OCI-LY1 (cell line): ENCODE measurements around the gene EDEM2.

Experiments used
- EZH2 ChIP-seq: fragments of 200-600 bp; sonication (generic), shearing (Covaris generic); IDR thresholded peaks from 2 replicates; pipeline ENCODE4 v1.8.0; 2017; ENCODE audit warnings: borderline replicate concordance, mixed run types, mild to moderate bottlenecking, antibody characterized with exemption, low read length, moderate library complexity, mixed read lengths
- TF ChIP-seq, protein P1 (sequence below): fragments of 200-600 bp; sonication (generic), shearing (Covaris generic); IDR thresholded peaks from 2 replicates; pipeline ENCODE4 v1.5.1; 2017; ENCODE audit warnings: mild to moderate bottlenecking, antibody characterized with exemption, low read length, moderate library complexity, mixed read lengths

DNA sequence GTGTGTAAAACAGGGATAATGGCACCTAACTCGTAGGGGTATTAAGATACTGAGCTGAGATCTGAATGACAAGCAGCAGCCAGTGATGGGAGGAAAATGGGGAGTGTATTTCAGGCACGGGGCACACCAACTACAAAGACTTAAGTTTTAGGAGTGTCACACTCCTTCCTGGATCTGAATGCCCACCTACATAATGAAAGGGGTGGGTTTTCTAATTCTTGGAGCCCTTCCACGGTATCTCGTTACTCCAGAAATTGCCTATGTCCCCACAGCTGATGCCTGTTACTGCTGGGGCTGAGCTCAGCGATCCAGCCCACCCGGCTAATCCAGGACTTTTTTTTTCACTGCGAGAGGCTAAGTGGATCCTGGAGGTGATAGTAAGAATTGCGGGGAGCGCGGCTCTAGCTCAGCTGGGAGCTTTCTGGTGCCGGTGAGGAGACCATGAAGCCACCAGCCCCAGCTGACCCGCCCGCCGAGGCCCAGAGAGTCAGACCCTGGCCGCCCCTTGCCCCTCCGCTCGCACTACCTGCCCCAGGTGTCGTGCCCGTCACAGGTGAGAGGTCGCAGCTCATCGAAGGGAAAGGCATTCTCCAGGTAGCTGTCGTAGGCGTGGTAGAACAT lies 727 bp downstream of the EDEM2 start:
- TF ChIP-seq, protein P1, sequence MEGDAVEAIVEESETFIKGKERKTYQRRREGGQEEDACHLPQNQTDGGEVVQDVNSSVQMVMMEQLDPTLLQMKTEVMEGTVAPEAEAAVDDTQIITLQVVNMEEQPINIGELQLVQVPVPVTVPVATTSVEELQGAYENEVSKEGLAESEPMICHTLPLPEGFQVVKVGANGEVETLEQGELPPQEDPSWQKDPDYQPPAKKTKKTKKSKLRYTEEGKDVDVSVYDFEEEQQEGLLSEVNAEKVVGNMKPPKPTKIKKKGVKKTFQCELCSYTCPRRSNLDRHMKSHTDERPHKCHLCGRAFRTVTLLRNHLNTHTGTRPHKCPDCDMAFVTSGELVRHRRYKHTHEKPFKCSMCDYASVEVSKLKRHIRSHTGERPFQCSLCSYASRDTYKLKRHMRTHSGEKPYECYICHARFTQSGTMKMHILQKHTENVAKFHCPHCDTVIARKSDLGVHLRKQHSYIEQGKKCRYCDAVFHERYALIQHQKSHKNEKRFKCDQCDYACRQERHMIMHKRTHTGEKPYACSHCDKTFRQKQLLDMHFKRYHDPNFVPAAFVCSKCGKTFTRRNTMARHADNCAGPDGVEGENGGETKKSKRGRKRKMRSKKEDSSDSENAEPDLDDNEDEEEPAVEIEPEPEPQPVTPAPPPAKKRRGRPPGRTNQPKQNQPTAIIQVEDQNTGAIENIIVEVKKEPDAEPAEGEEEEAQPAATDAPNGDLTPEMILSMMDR = no peak
- TF ChIP-seq EZH2 = no peak
